HG03175 (cell line): ENCODE data around the gene SVBP.
"Not testable (repeated sequence)": the region's sequence is repeated elsewhere in the genome, so short reads cannot be mapped to it uniquely, and the experiment has no call there.

ENCODE experiments used
- ATAC-seq: cut with Tn5 transposase; IDR thresholded peaks from one replicate; pipeline ENCODE4 v1.9.1; 2021; ENCODE audit warnings: mild to moderate bottlenecking, moderate library complexity; ENCODE audit not compliant: unreplicated experiment

The SVBP gene

GRCh38 chr1:42841440-42842147, 24.4 kb upstream of the SVBP start:
- no peak for ATAC-seq

GRCh38 chr1:42841010-42841409, 23.8 kb upstream of the SVBP start:
- ATAC-seq = no peak

- ATAC-seq = no peak
Observed at GRCh38 chr1:42838482-42839190, 21.4 kb upstream of the SVBP start.

GRCh38 chr1:42837709-42838108, 20.5 kb upstream of the SVBP start:
- no peak for ATAC-seq

- no peak for ATAC-seq
Observed at GRCh38 chr1:42835422-42835821, 18.2 kb upstream of the SVBP start.

- ATAC-seq = no peak
Observed at GRCh38 chr1:42834803-42835202, 17.6 kb upstream of the SVBP start.

- no peak for ATAC-seq
Observed at GRCh38 chr1:42833981-42834380, 16.8 kb upstream of the SVBP start.

- no peak for ATAC-seq
Observed at GRCh38 chr1:42832641-42833240, 15.5 kb upstream of the SVBP start.

- no peak for ATAC-seq
Observed at GRCh38 chr1:42831273-42831672, 14.1 kb upstream of the SVBP start.

GRCh38 chr1:42830631-42831030, 13.4 kb upstream of the SVBP start:
- no peak for ATAC-seq

GRCh38 chr1:42825036-42825851, 8.0 kb upstream of the SVBP start:
- no peak for ATAC-seq

- ATAC-seq = no peak
Observed at GRCh38 chr1:42824481-42825035, 7.4 kb upstream of the SVBP start.

GRCh38 chr1:42822800-42823392, 5.7 kb upstream of the SVBP start:
- no peak for ATAC-seq

GRCh38 chr1:42821690-42822089, 4.5 kb upstream of the SVBP start:
- ATAC-seq = no peak

- no peak for ATAC-seq
Observed at GRCh38 chr1:42820813-42821212, 3.6 kb upstream of the SVBP start.

GRCh38 chr1:42817976-42818375, 779 bp upstream of the SVBP start:
- no peak for ATAC-seq

- ATAC-seq = no peak
Observed at GRCh38 chr1:42817440-42817767, 207 bp upstream of the SVBP start.

- no peak for ATAC-seq
Observed at GRCh38 chr1:42815941-42816584, 1.1 kb downstream of the SVBP start.

- ATAC-seq = not testable (repeated sequence)
Observed at GRCh38 chr1:42814815-42815214, 2.4 kb downstream of the SVBP start.

GRCh38 chr1:42807056-42807668, 10.0 kb downstream of the SVBP start:
- ATAC-seq = no peak
